Lower leg skin (tissue), 3 donors: Measurements from ENCODE around the gene ERGIC2.
"Not testable (repeated sequence)": the region's sequence is repeated elsewhere in the genome, so short reads cannot be mapped to it uniquely, and the experiment has no call there.

ENCODE experiments used
- POLR2A ChIP-seq, 2 donors: fragments of 450-650 bp; IDR thresholded peaks; one replicate each; pipeline ENCODE4 v1.6.1; 2016 to 2017; ENCODE audit warnings: antibody characterized with exemption in 2 of 2, mild to moderate bottlenecking in 1 of 2, moderate library complexity in 1 of 2
- TF ChIP-seq, protein P1 (sequence below), 3 donors: fragments of 450-650 bp; IDR thresholded peaks; one replicate each; pipeline ENCODE4 v1.5.1; 2016; ENCODE audit warnings: antibody characterized with exemption in 3 of 3, mild to moderate bottlenecking in 3 of 3, moderate library complexity in 2 of 3

DNA sequence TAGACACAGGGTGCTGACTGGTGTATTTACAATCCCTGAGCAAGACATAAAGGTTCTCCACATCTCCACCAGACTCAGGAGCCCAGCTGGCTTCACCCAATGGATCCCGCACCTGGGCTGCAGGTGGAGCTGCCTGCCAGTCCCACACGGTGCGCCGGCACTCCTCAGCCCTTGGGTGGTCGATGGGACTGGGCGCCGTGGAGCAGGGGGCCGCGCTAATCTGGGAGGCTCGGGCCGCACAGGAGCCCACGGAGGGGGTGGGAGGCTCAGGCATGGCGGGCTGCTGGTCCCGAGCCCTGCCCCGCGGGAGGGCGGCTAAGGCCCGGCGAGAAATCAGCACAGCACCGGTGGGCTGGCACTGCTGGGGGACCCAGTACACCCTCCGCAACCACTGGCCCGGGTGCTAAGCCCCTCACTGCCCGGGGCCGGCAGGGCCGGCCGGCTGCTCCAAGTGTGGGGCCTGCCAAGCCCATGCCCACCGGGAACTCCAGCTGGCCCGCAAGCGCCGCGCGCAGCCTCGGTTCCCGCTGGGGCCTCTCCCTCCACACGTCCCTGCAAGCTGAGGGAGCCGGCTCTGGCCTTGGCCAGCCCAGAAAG is 5.2 kb upstream of the ERGIC2 start:
- TF ChIP-seq, protein P1, sequence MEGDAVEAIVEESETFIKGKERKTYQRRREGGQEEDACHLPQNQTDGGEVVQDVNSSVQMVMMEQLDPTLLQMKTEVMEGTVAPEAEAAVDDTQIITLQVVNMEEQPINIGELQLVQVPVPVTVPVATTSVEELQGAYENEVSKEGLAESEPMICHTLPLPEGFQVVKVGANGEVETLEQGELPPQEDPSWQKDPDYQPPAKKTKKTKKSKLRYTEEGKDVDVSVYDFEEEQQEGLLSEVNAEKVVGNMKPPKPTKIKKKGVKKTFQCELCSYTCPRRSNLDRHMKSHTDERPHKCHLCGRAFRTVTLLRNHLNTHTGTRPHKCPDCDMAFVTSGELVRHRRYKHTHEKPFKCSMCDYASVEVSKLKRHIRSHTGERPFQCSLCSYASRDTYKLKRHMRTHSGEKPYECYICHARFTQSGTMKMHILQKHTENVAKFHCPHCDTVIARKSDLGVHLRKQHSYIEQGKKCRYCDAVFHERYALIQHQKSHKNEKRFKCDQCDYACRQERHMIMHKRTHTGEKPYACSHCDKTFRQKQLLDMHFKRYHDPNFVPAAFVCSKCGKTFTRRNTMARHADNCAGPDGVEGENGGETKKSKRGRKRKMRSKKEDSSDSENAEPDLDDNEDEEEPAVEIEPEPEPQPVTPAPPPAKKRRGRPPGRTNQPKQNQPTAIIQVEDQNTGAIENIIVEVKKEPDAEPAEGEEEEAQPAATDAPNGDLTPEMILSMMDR (IDR thresholded peaks at IDR 0.05), result not testable (repeated sequence)
- not testable (repeated sequence) for TF ChIP-seq POLR2A (IDR thresholded peaks at IDR 0.05)
